Upper lobe of left lung (tissue), 6 donors: Measurements from ENCODE around the gene IL12A. TPM values are rescaled to one million over a fixed set of nuclear protein-coding genes. Genes with fewer than 3 reads are reported as not detected.
A peak's percentile ranks its signal among the peaks of the same experiment; 100 is the strongest.

ENCODE experiments used
- ATAC-seq, 2 donors: fragments of 200-7000 bp; cut with Tn5 transposase; one replicate each; pipeline ENCODE4 v1.9.1; 2022; ENCODE audit warnings: mild to moderate bottlenecking in 2 of 2, moderate library complexity in 2 of 2; ENCODE audit not compliant: low FRiP score in 2 of 2
- DNase-seq, 2 donors: peaks; one replicate each; pipeline ENCODE4 v3.0.0-alpha.2; 2019 to 2020
- H3K27ac ChIP-seq, 4 donors: fragments of 200-600 bp; sonication (generic); one replicate each; pipeline ENCODE4 v1.5.1; 2016 to 2019
- H3K27me3 ChIP-seq, 4 donors: fragments of 200-600 bp; sonication (generic); one replicate each; pipeline ENCODE4 v1.5.1; 2017 to 2019
- H3K36me3 ChIP-seq, 4 donors: fragments of 200-600 bp; sonication (generic); one replicate each; pipeline ENCODE4 v1.5.1; 2016 to 2019
- H3K4me1 ChIP-seq, 4 donors: fragments of 200-600 bp; sonication (generic); one replicate each; pipeline ENCODE4 v1.5.1; 2018 to 2019
- H3K4me3 ChIP-seq, 4 donors: fragments of 200-600 bp; sonication (generic); one replicate each; pipeline ENCODE4 v1.5.1; 2017 to 2019; ENCODE audit warnings: mild to moderate bottlenecking in 2 of 4, moderate library complexity in 1 of 4
- H3K9me3 ChIP-seq, 4 donors: fragments of 200-600 bp; sonication (generic); one replicate each; pipeline ENCODE4 v1.5.1; 2018 to 2019
- CTCF ChIP-seq, 6 experiments: fragments of 450-650 bp in 4 of 6; fragments of 200-600 bp in 2 of 6; sonication (generic) in 2 of 6; IDR thresholded peaks; one replicate each; pipeline ENCODE4 v1.5.1; 2016 to 2019; ENCODE audit warnings: antibody characterized with exemption in 6 of 6
- EP300 ChIP-seq, 4 donors: sonication (generic); formaldehyde crosslinking; IDR thresholded peaks; one replicate each; pipeline ENCODE4 v1.5.1; 2017; ENCODE audit warnings: antibody characterized with exemption in 4 of 4, control low read depth in 2 of 4
- POLR2A ChIP-seq, 4 donors: fragments of 450-650 bp; IDR thresholded peaks; one replicate each; pipeline ENCODE4 v1.5.1; 2016 to 2017; ENCODE audit warnings: antibody characterized with exemption in 4 of 4, mild to moderate bottlenecking in 2 of 4
- POLR2AphosphoS5 ChIP-seq, 2 donors: sonication (generic); formaldehyde crosslinking; IDR thresholded peaks; one replicate each; pipeline ENCODE4 v1.5.1; 2017; ENCODE audit warnings: antibody characterized with exemption in 2 of 2
- WGBS, 2 donors: methylation state at CpG; one replicate each; pipeline ENCODE4 v1.1.5; 2017 to 2018; 5-methylcytosine and 5-hydroxymethylcytosine counted together
- total RNA-seq, 6 donors: library from RNA; depleted of rRNA in 4 of 6; stranded (reverse); fragments of >200 nt in 4 of 6; gene quantifications; one replicate each; pipeline versions ENCODE4 v1.1.0 to v1.2.1, GENCODE V29; 2016 to 2021
- donor health status: DM: no; HTN: no; CAD: no; lungs with moderate emphysema.
- donor health status: DM: no; HTN: yes; CAD: no; lungs with severe emphysema.

IL12A gene
- total RNA-seq, 6 donors from 2014 or later = 0.52 to 7.3 (median 1.2) TPM; not detected in 1

- TF ChIP-seq CTCF (IDR thresholded peaks at IDR 0.05) (no peak), EP300 (IDR thresholded peaks at IDR 0.05) (no peak)
- Histone ChIP-seq H3K4me1 (no peaks in the 10 kb centered on the region), H3K9me3 (no peaks in the 10 kb centered on the region), H3K4me3 (no peak overlapping the region), H3K36me3 (no peaks in the 10 kb centered on the region), H3K27ac (no peak overlapping the region), H3K27me3 (no peaks in the 10 kb centered on the region)
- ATAC-seq = peak in 1 of 2 donors; percentile 44
- no peak for DNase-seq
Measured at GRCh38 chr3:159947220-159947619, 41.4 kb upstream of the IL12A start.

- TF ChIP-seq POLR2AphosphoS5 (IDR thresholded peaks at IDR 0.05) (no peak), POLR2A (IDR thresholded peaks at IDR 0.05) (no peak), EP300 (IDR thresholded peaks at IDR 0.05) (no peak), CTCF (IDR thresholded peaks at IDR 0.05) (no peak)
- Histone ChIP-seq H3K4me1 (no peaks in the 10 kb centered on the region), H3K4me3 (no peak overlapping the region), H3K27ac (no peak overlapping the region), H3K9me3 (no peaks in the 10 kb centered on the region), H3K36me3 (no peaks in the 10 kb centered on the region), H3K27me3 (no peaks in the 10 kb centered on the region)
- WGBS, 2 donors = 55 to 74% methylated on average over 5 of the region's 5 CpGs
- ATAC-seq = no peak
- DNase-seq = no peak
Measured at GRCh38 chr3:159948429-159949144, 40.0 kb upstream of the IL12A start.

DNA sequence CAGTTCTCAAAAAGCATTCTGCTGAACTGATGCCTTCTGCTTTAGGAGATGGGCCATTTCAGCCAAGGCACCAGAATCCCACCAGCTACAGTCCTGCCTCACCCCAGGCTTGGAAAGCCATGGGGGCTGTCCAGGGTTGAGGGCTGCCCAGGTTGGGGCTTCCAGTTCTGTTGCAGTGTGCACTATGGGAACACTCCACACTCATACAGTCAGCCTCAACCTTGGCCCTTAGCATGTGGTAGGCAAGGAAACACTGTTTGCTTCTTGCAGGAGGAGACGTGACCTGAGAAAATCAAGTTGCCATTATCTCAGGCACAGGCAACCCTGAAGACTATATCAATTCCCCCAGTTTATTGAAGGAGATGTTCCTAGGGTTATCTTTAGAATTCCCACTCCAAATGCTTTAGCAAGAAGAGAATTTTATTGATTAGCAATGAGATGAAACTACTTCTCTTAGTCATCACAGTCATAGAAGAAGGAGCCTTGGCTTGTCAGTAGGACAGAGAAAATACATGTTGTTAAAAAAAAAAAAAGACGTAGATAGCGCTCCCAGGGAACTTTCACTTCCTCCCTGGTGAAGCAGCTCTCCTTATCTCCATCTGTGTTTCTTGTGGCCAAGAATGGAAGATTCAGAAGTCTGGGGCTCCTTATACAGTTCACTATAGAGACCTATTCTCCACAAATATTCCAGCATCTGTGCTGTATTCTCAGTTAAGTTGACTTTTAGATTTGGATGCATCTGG, 38.3 kb upstream of the IL12A start:
- Histone ChIP-seq H3K27me3 (no peaks in the 10 kb centered on the region), H3K4me1 (no peaks in the 10 kb centered on the region), H3K27ac (no peak overlapping the region), H3K9me3 (no peaks in the 10 kb centered on the region), H3K4me3 (no peak overlapping the region), H3K36me3 (no peaks in the 10 kb centered on the region)
- WGBS, 2 donors = 49 to 52% methylated on average over 3 of the region's 3 CpGs
- ATAC-seq (no peak), DNase-seq (no peak)
- TF ChIP-seq POLR2A (IDR thresholded peaks at IDR 0.05) (no peak), CTCF (IDR thresholded peaks at IDR 0.05) (no peak), POLR2AphosphoS5 (IDR thresholded peaks at IDR 0.05) (no peak), EP300 (IDR thresholded peaks at IDR 0.05) (no peak)

GRCh38 chr3:159951540-159951939, 37.1 kb upstream of the IL12A start:
- ATAC-seq (no peak), DNase-seq (no peak)
- no peak overlapping the region for H3K27ac ChIP-seq
- no peak overlapping the region for H3K4me3 ChIP-seq
- no peaks in the 10 kb centered on the region for H3K4me1 ChIP-seq
- 73 to 74% methylated on average over 2 of the region's 2 CpGs for WGBS, 2 donors
- no peaks in the 10 kb centered on the region for H3K9me3 ChIP-seq
- H3K36me3 ChIP-seq = no peaks in the 10 kb centered on the region
- TF ChIP-seq POLR2A (IDR thresholded peaks at IDR 0.05) (no peak), EP300 (IDR thresholded peaks at IDR 0.05) (no peak), POLR2AphosphoS5 (IDR thresholded peaks at IDR 0.05) (no peak), CTCF (IDR thresholded peaks at IDR 0.05) (no peak)
- H3K27me3 ChIP-seq = no peaks in the 10 kb centered on the region
